HG02943 (cell line): ENCODE results near the gene AHNAK.
"Not testable (repeated sequence)": the region's sequence is repeated elsewhere in the genome, so short reads cannot be mapped to it uniquely, and the experiment has no call there.

Experiments used
- ATAC-seq: cut with Tn5 transposase; IDR thresholded peaks from one replicate; pipeline ENCODE4 v1.9.1; 2021; ENCODE audit warnings: mild to moderate bottlenecking, low read depth, moderate library complexity; ENCODE audit not compliant: unreplicated experiment

Gene AHNAK

GRCh38 chr11:62573006-62573591 is 26.5 kb upstream of the AHNAK start:
- ATAC-seq: no peak

GRCh38 chr11:62572431-62572830 is 25.8 kb upstream of the AHNAK start:
- no peak for ATAC-seq

- ATAC-seq: not testable (repeated sequence)
These were observed 24.9 kb upstream of the AHNAK start for GRCh38 chr11:62571493-62571892.

GRCh38 chr11:62570903-62571302 is 24.3 kb upstream of the AHNAK start:
- not testable (repeated sequence) for ATAC-seq

- no peak for ATAC-seq
These were observed 23.0 kb upstream of the AHNAK start for GRCh38 chr11:62569611-62570010.

GRCh38 chr11:62567018-62567633 is 20.5 kb upstream of the AHNAK start:
- ATAC-seq: no peak

GRCh38 chr11:62566247-62566646 is 19.6 kb upstream of the AHNAK start:
- no peak for ATAC-seq

GRCh38 chr11:62565100-62565802 is 18.6 kb upstream of the AHNAK start:
- no peak for ATAC-seq

GRCh38 chr11:62561677-62562230 is 15.1 kb upstream of the AHNAK start:
- ATAC-seq: not testable (repeated sequence)

GRCh38 chr11:62560566-62561103 is 14.0 kb upstream of the AHNAK start:
- no peak for ATAC-seq

- not testable (repeated sequence) for ATAC-seq
These were observed 13.0 kb upstream of the AHNAK start for GRCh38 chr11:62559626-62560025.

GRCh38 chr11:62559204-62559603 is 12.6 kb upstream of the AHNAK start:
- ATAC-seq: no peak

GRCh38 chr11:62558669-62559068 is 12.1 kb upstream of the AHNAK start:
- no peak for ATAC-seq

GRCh38 chr11:62556875-62557631 is 10.4 kb upstream of the AHNAK start:
- peak; percentile 26 for ATAC-seq

- ATAC-seq: peak; percentile 44
These were observed 9.7 kb upstream of the AHNAK start for GRCh38 chr11:62556108-62556874.

GRCh38 chr11:62555464-62556107 is 9.0 kb upstream of the AHNAK start:
- ATAC-seq: no peak

- ATAC-seq: no peak
These were observed 8.0 kb upstream of the AHNAK start for GRCh38 chr11:62554387-62555167.

GRCh38 chr11:62553839-62554361 is 7.3 kb upstream of the AHNAK start:
- no peak for ATAC-seq
